ENCODE data around the gene RET.

- TF ChIP-seq POLR2AphosphoS5 (IDR thresholded peaks at IDR 0.05; ENCODE audit: low read depth, low read length) (no peak), CTCF (IDR thresholded peaks at IDR 0.05; ENCODE audit: control extremely low read depth in 1 of 3, insufficient read depth in 1 of 3, low read depth in 1 of 3, low read length in 3 of 3) (no peak), SP2 (IDR thresholded peaks at IDR 0.05; ENCODE audit: low read length) (no peak), FOSL1 (IDR thresholded peaks at IDR 0.05; ENCODE audit: insufficient read depth, low read depth, low read length) (no peak), JUND (IDR thresholded peaks at IDR 0.05; ENCODE audit: low read length) (no peak), HDAC6 (IDR thresholded peaks at IDR 0.05; ENCODE audit: low read depth, low read length) (no peak), TAF1 (IDR thresholded peaks at IDR 0.05; ENCODE audit: low read depth, low read length) (no peak), POLR2A (IDR thresholded peaks at IDR 0.05; ENCODE audit: control extremely low read depth in 1 of 2, low read depth in 2 of 2, low read length in 2 of 2) (no peak), JUN (IDR thresholded peaks at IDR 0.05; ENCODE audit: low read depth, low read length) (no peak), CEBPB (IDR thresholded peaks at IDR 0.05; ENCODE audit: low read depth, low read length) (no peak), YY1 (IDR thresholded peaks at IDR 0.05; ENCODE audit: low read depth, low read length) (no peak), USF2 (IDR thresholded peaks at IDR 0.05; ENCODE audit: low read length) (no peak), MAX (IDR thresholded peaks at IDR 0.05) (no peak), CBX5 (IDR thresholded peaks at IDR 0.05; ENCODE audit: low read depth, low read length) (no peak)
Observed at GRCh38 chr10:43040482-43041256, 36.2 kb upstream of the RET start.

All from H1 (cell line).